Breast epithelium (tissue), 3 donors: Measurements from ENCODE around the gene MLH1.

Source experiments
- POLR2A ChIP-seq: fragments of 450-650 bp; IDR thresholded peaks from one replicate; pipeline ENCODE4 v1.6.1; 2016; ENCODE audit warnings: antibody characterized with exemption, mild to moderate bottlenecking, moderate library complexity
- POLR2AphosphoS5 ChIP-seq, 3 donors: sonication (generic); formaldehyde crosslinking; IDR thresholded peaks; one replicate each; pipeline ENCODE4 v1.6.1; 2017; ENCODE audit warnings: antibody characterized with exemption in 3 of 3
- TF ChIP-seq, protein P1 (sequence below), 3 donors: fragments of 450-650 bp; IDR thresholded peaks; one replicate each; pipeline ENCODE4 v1.5.1; 2016 to 2017; ENCODE audit warnings: antibody characterized with exemption in 3 of 3, mild to moderate bottlenecking in 3 of 3, moderate library complexity in 3 of 3

GRCh38 chr3:37052860-37053259, 59.5 kb downstream of the MLH1 start:
- TF ChIP-seq, protein P1, sequence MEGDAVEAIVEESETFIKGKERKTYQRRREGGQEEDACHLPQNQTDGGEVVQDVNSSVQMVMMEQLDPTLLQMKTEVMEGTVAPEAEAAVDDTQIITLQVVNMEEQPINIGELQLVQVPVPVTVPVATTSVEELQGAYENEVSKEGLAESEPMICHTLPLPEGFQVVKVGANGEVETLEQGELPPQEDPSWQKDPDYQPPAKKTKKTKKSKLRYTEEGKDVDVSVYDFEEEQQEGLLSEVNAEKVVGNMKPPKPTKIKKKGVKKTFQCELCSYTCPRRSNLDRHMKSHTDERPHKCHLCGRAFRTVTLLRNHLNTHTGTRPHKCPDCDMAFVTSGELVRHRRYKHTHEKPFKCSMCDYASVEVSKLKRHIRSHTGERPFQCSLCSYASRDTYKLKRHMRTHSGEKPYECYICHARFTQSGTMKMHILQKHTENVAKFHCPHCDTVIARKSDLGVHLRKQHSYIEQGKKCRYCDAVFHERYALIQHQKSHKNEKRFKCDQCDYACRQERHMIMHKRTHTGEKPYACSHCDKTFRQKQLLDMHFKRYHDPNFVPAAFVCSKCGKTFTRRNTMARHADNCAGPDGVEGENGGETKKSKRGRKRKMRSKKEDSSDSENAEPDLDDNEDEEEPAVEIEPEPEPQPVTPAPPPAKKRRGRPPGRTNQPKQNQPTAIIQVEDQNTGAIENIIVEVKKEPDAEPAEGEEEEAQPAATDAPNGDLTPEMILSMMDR (IDR thresholded peaks at IDR 0.05): no peak
- TF ChIP-seq POLR2A (no peak), POLR2AphosphoS5 (IDR thresholded peaks at IDR 0.05) (no peak)
